ENCODE measurements around the gene PRPF18. TPM values are rescaled to one million over a fixed set of nuclear protein-coding genes. Genes with fewer than 3 reads are reported as not detected.

Gene PRPF18
- total RNA-seq, 1 experiment from 2014 or later = 21.9 TPM

GRCh38 chr10:13643016-13643415 lies 56.3 kb downstream of the PRPF18 start:
- POLR2A ChIA-PET (ENCODE audit: low non-redundant PET) = no interaction called here
- BruUV-seq (replicated peaks) = no TSS peak
- intact Hi-C loops (cut with micrococcal nuclease; ENCODE audit: unreplicated experiment) = no loop called here
- no peaks in the 10 kb centered on the region for H3K27me3 ChIP-seq (replicated peaks; ENCODE audit: insufficient read depth, low read depth, low read length, poor library complexity)
- no peak for TF ChIP-seq EZH2 (IDR thresholded peaks at IDR 0.05; ENCODE audit: borderline replicate concordance, low read depth, low read length, poor library complexity, severe bottlenecking)
- TF ChIP-seq, protein P1, sequence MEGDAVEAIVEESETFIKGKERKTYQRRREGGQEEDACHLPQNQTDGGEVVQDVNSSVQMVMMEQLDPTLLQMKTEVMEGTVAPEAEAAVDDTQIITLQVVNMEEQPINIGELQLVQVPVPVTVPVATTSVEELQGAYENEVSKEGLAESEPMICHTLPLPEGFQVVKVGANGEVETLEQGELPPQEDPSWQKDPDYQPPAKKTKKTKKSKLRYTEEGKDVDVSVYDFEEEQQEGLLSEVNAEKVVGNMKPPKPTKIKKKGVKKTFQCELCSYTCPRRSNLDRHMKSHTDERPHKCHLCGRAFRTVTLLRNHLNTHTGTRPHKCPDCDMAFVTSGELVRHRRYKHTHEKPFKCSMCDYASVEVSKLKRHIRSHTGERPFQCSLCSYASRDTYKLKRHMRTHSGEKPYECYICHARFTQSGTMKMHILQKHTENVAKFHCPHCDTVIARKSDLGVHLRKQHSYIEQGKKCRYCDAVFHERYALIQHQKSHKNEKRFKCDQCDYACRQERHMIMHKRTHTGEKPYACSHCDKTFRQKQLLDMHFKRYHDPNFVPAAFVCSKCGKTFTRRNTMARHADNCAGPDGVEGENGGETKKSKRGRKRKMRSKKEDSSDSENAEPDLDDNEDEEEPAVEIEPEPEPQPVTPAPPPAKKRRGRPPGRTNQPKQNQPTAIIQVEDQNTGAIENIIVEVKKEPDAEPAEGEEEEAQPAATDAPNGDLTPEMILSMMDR (conservative IDR thresholded peaks at IDR 0.05; ENCODE audit: low read depth, low read length) = no peak
- H3K27ac ChIP-seq (ENCODE audit: low read depth, low read length, poor library complexity, severe bottlenecking) = no peak overlapping the region
- CTCF ChIA-PET = no interaction called here
- DNase-seq (ENCODE audit: low spot score) = no peak
- no peak overlapping the region for H3K4me3 ChIP-seq (ENCODE audit: low read depth, low read length, poor library complexity, severe bottlenecking)
- no peaks in the 10 kb centered on the region for H3K4me1 ChIP-seq (ENCODE audit: insufficient read depth, low read length, poor library complexity, severe bottlenecking)
- H3K9me3 ChIP-seq (ENCODE audit: low read depth, low read length, poor library complexity, severe bottlenecking) = peaks cover 10% of the 10 kb centered on the region
- H3K36me3 ChIP-seq (ENCODE audit: insufficient read depth, low read length, poor library complexity, severe bottlenecking) = no peaks in the 10 kb centered on the region

DNA sequence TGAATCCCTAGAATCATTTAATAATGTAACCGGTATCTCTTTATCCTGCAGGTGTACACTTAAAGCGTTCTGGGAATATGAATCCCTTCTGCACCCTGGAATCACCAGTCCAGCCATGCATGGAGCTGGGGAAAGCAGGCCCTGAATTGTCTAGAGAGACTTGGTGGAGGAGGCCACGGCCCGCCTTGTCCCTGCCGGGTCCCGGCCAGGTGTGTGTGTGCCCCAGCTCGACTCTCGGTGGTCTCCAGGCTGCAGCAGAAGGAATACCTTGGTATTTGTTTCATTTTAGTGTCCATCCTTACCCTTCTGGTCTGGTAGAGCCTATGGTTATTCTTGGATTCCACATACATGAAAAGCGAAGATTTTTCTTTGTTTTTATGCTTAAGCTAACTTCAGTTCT lies 58.1 kb downstream of the PRPF18 start:
- Histone ChIP-seq H3K27me3 (replicated peaks; ENCODE audit: insufficient read depth, low read depth, low read length, poor library complexity) (no peaks in the 10 kb centered on the region), H3K36me3 (ENCODE audit: insufficient read depth, low read length, poor library complexity, severe bottlenecking) (no peaks in the 10 kb centered on the region), H3K4me1 (ENCODE audit: insufficient read depth, low read length, poor library complexity, severe bottlenecking) (no peaks in the 10 kb centered on the region), H3K27ac (ENCODE audit: low read depth, low read length, poor library complexity, severe bottlenecking) (no peak overlapping the region), H3K4me3 (ENCODE audit: low read depth, low read length, poor library complexity, severe bottlenecking) (no peak overlapping the region), H3K9me3 (ENCODE audit: low read depth, low read length, poor library complexity, severe bottlenecking) (peaks cover 10% of the 10 kb centered on the region)
- ChIA-PET POLR2A (ENCODE audit: low non-redundant PET) (no interaction called here), CTCF (no interaction called here)
- no peak for DNase-seq (ENCODE audit: low spot score)
- TF ChIP-seq, protein P1 (conservative IDR thresholded peaks at IDR 0.05; ENCODE audit: low read depth, low read length) = no peak
- TF ChIP-seq EZH2 (IDR thresholded peaks at IDR 0.05; ENCODE audit: borderline replicate concordance, low read depth, low read length, poor library complexity, severe bottlenecking) = no peak
- intact Hi-C loops (cut with micrococcal nuclease; ENCODE audit: unreplicated experiment) = no loop called here
- no TSS peak for BruUV-seq (replicated peaks)

DNA sequence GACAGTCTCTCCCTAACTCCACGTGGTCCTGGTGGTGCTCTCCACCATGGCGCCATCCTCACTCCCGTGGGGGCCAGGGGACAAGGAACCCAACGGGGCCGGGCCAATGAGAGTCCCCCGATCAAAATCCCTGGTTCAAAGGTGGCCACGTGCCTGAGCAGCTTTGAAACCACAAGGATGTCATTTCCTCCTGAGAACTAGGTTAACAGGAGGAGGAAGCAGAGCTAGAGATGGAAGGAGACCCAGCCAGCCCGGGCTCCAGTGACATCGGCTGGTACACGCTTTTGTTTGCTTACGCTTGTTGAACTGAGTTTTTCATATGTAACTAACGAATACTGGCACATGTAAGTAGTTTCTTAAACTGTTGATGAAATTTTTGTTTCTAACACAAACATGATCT lies 61.7 kb downstream of the PRPF18 start:
- ChIA-PET CTCF (no interaction called here), POLR2A (ENCODE audit: low non-redundant PET) (no interaction called here)
- Histone ChIP-seq H3K4me3 (ENCODE audit: low read depth, low read length, poor library complexity, severe bottlenecking) (no peak overlapping the region), H3K27me3 (replicated peaks; ENCODE audit: insufficient read depth, low read depth, low read length, poor library complexity) (no peaks in the 10 kb centered on the region), H3K9me3 (ENCODE audit: low read depth, low read length, poor library complexity, severe bottlenecking) (no peaks in the 10 kb centered on the region), H3K27ac (ENCODE audit: low read depth, low read length, poor library complexity, severe bottlenecking) (no peak overlapping the region), H3K4me1 (ENCODE audit: insufficient read depth, low read length, poor library complexity, severe bottlenecking) (no peaks in the 10 kb centered on the region), H3K36me3 (ENCODE audit: insufficient read depth, low read length, poor library complexity, severe bottlenecking) (peaks cover 3% of the 10 kb centered on the region)
- no TSS peak for BruUV-seq (replicated peaks)
- no peak for DNase-seq (ENCODE audit: low spot score)
- intact Hi-C loops (cut with micrococcal nuclease; ENCODE audit: unreplicated experiment) = no loop called here
- no peak for TF ChIP-seq EZH2 (IDR thresholded peaks at IDR 0.05; ENCODE audit: borderline replicate concordance, low read depth, low read length, poor library complexity, severe bottlenecking)
- TF ChIP-seq, protein P1 (conservative IDR thresholded peaks at IDR 0.05; ENCODE audit: low read depth, low read length) = no peak
